GM23248 (cell line): Measurements from ENCODE around the gene CFAP47. TPM values are rescaled to one million over a fixed set of nuclear protein-coding genes. Genes with fewer than 3 reads are reported as not detected.
"Not testable (repeated sequence)": the region's sequence is repeated elsewhere in the genome, so short reads cannot be mapped to it uniquely, and the experiment has no call there.

Experiments
- DNase-seq: peaks from one replicate; pipeline ENCODE4 v3.0.0-alpha.2; 2015
- H2AFZ ChIP-seq: fragments of 200-600 bp; sonication (generic); 2 replicates; pipeline ENCODE4 v1.6.1; 2016; ENCODE audit warnings: antibody characterized with exemption
- H3F3A ChIP-seq: fragments of 200-600 bp; sonication (generic); 2 replicates; pipeline ENCODE4 v1.6.1; 2016; ENCODE audit warnings: mild to moderate bottlenecking, antibody characterized with exemption, mixed run types; ENCODE audit not compliant: insufficient read depth
- H3K27ac ChIP-seq: fragments of 200-600 bp; sonication (generic); 2 replicates; pipeline ENCODE4 v1.5.1; 2016; ENCODE audit warnings: mild to moderate bottlenecking
- H3K27me3 ChIP-seq: fragments of 200-600 bp; sonication (generic); replicated peaks from 2 replicates; pipeline ENCODE4 v1.6.1; 2016; ENCODE audit warnings: mild to moderate bottlenecking; ENCODE audit not compliant: insufficient read depth
- H3K36me3 ChIP-seq: fragments of 200-600 bp; sonication (generic); 2 replicates; pipeline ENCODE4 v1.6.1; 2016; ENCODE audit warnings: low read depth, mild to moderate bottlenecking
- H3K4me1 ChIP-seq: fragments of 200-600 bp; sonication (generic); 2 replicates; pipeline ENCODE4 v1.6.1; 2016; ENCODE audit warnings: mild to moderate bottlenecking; ENCODE audit not compliant: insufficient read depth
- H3K4me2 ChIP-seq: fragments of 200-600 bp; sonication (generic); one replicate; pipeline ENCODE4 v1.6.1; 2016; ENCODE audit warnings: mild to moderate bottlenecking; ENCODE audit not compliant: unreplicated experiment
- H3K4me3 ChIP-seq: fragments of 200-600 bp; sonication (generic); 2 replicates; pipeline ENCODE4 v1.5.1; 2016; ENCODE audit warnings: mild to moderate bottlenecking
- H3K79me2 ChIP-seq: fragments of 200-600 bp; sonication (generic); 2 replicates; pipeline ENCODE4 v1.6.1; 2016; ENCODE audit warnings: mild to moderate bottlenecking; ENCODE audit not compliant: insufficient read depth
- H3K9ac ChIP-seq: fragments of 200-600 bp; sonication (generic); 2 replicates; pipeline ENCODE4 v1.6.1; 2016; ENCODE audit warnings: mild to moderate bottlenecking
- H3K9me2 ChIP-seq: fragments of 200-600 bp; sonication (generic); 2 replicates; pipeline ENCODE4 v1.6.1; 2016; ENCODE audit warnings: mixed run types, mild to moderate bottlenecking, moderate library complexity; ENCODE audit not compliant: insufficient read depth
- H3K9me3 ChIP-seq: fragments of 200-600 bp; sonication (generic); one replicate; pipeline ENCODE4 v1.6.1; 2017; ENCODE audit warnings: low read depth
- H4K20me1 ChIP-seq: fragments of 200-600 bp; sonication (generic); 2 replicates; pipeline ENCODE4 v1.6.0; 2016; ENCODE audit not compliant: insufficient read depth
- EZH2 ChIP-seq: fragments of 200-600 bp; sonication (generic); IDR thresholded peaks from 2 replicates; pipeline ENCODE4 v1.6.1; 2018; ENCODE audit warnings: antibody characterized with exemption, mild to moderate bottlenecking; ENCODE audit not compliant: insufficient read depth, poor library complexity, severe bottlenecking
- EZH2phosphoT487 ChIP-seq: fragments of 200-600 bp; sonication (generic); IDR thresholded peaks from 2 replicates; pipeline ENCODE4 v1.6.1; 2018; ENCODE audit warnings: antibody characterized with exemption, moderate library complexity, mild to moderate bottlenecking, low read depth; ENCODE audit not compliant: insufficient read depth
- WGBS, 2 experiments: methylation state at CpG; one replicate each; pipeline ENCODE4 v1.1.6; 2015 to 2017; ENCODE audit warnings: low lambda C conversion rate in 2 of 2, low coverage in 1 of 2; ENCODE audit errors: missing lambda C conversion rate in 2 of 2; 5-methylcytosine and 5-hydroxymethylcytosine counted together
- in situ Hi-C: fragments of 300-500 bp; cut with MboI; formaldehyde crosslinking; loops from 2 replicates; pipeline ENCODE4 v1.15.0; 2020
- polyA plus RNA-seq: library from polyadenylated mRNA; unstranded; fragments of >200 nt; fragmentation: Nextera tagmentation; extraction: Ambion mirVana; gene quantifications from 2 replicates; pipeline ENCODE4 v1.2.1, GENCODE V29; 2016
- total RNA-seq: library from RNA; depleted of rRNA; stranded (reverse); fragments of >200 nt; shearing (Covaris generic); gene quantifications from 2 replicates; pipeline ENCODE4 v1.2.3, GENCODE V29; 2014; rRNA removed

Gene CFAP47
- total RNA-seq = not detected in 2 replicates
- polyA plus RNA-seq = not detected in 2 replicates

GRCh38 chrX:35919536-35920309 lies at the start of gene CFAP47:
CFAP47 (plus strand) TSS chrX:35919734; CDS start chrX:35919800, 66 bp downstream.
- WGBS, 2 experiments = 1 to 4% methylated on average over 27 to 36 of the region's 38 CpGs
- Histone ChIP-seq H3K9ac (no peak within 1 kb of the TSS), H3K9me3 (no peaks in the 10 kb centered on the region), H4K20me1 (no peaks in the 10 kb centered on the region), H2AFZ (no peak within 1 kb of the TSS), H3K4me1 (no peaks in the 10 kb centered on the region), H3F3A (peaks cover 5% of the 10 kb centered on the region; the same call in 1 of the 2 replicates), H3K4me3 (no peak within 1 kb of the TSS), H3K79me2 (no peaks in the 10 kb centered on the region), H3K9me2 (no peaks in the 10 kb centered on the region), H3K27me3 (no peaks in the 10 kb centered on the region), H3K4me2 (no peak within 1 kb of the TSS), H3K36me3 (no peaks in the 10 kb centered on the region), H3K27ac (no peak within 1 kb of the TSS)
- no peak for TF ChIP-seq EZH2phosphoT487
- TF ChIP-seq EZH2 = no peak
- in situ Hi-C loops = no loop called here
- no peak for DNase-seq

DNA sequence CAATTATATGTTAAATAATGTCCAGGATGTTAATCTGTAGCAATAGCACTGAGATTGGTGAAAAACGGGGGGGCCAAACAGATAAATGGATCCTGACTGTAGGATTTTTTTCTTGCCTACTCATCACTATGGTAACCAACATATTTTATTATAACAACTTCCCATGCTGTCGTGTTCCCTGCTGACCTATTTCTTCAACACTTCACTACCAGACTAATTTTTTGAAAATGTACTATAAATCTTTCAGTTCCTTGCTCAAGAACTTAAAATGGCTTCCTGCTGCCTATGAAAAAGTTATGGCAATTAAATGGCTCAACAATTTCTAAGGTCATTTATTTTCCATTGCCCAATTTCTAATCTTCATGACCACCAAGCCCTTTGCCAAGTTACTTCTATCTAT lies 38.9 kb upstream of the CFAP47 start:
- WGBS, 2 experiments = 7 to 15% methylated on average over 2 of the region's 2 CpGs
- H4K20me1 ChIP-seq = no peaks in the 10 kb centered on the region
- H3K4me2 ChIP-seq = no peak overlapping the region
- in situ Hi-C loops = no loop called here
- H3K27me3 ChIP-seq = no peaks in the 10 kb centered on the region
- H3K9ac ChIP-seq = no peak overlapping the region
- no peaks in the 10 kb centered on the region for H3K4me1 ChIP-seq
- no peaks in the 10 kb centered on the region for H3K79me2 ChIP-seq
- H3K9me3 ChIP-seq = no peaks in the 10 kb centered on the region
- DNase-seq = no peak
- TF ChIP-seq EZH2phosphoT487 (no peak), EZH2 (no peak)
- H3F3A ChIP-seq = no peaks in the 10 kb centered on the region
- no peak overlapping the region for H3K27ac ChIP-seq
- H3K36me3 ChIP-seq = no peaks in the 10 kb centered on the region
- H3K4me3 ChIP-seq = no peak overlapping the region
- H2AFZ ChIP-seq = no peak overlapping the region
- no peaks in the 10 kb centered on the region for H3K9me2 ChIP-seq

- Histone ChIP-seq H3K27ac (no peak overlapping the region), H3K4me3 (no peak overlapping the region), H3K27me3 (no peaks in the 10 kb centered on the region), H3K9ac (no peak overlapping the region), H4K20me1 (no peaks in the 10 kb centered on the region), H3K79me2 (no peaks in the 10 kb centered on the region), H3K4me1 (no peaks in the 10 kb centered on the region), H3K9me3 (no peaks in the 10 kb centered on the region), H3K36me3 (no peaks in the 10 kb centered on the region), H3K9me2 (no peaks in the 10 kb centered on the region), H3K4me2 (no peak overlapping the region), H2AFZ (no peak overlapping the region), H3F3A (no peaks in the 10 kb centered on the region)
- in situ Hi-C loops = no loop called here
- TF ChIP-seq EZH2 = no peak
- TF ChIP-seq EZH2phosphoT487 = no peak
- DNase-seq = no peak
Measured at GRCh38 chrX:35886135-35886534, 33.4 kb upstream of the CFAP47 start.

GRCh38 chrX:35890699-35891098 lies 28.8 kb upstream of the CFAP47 start:
- no peaks in the 10 kb centered on the region for H4K20me1 ChIP-seq
- H3K4me2 ChIP-seq = no peak overlapping the region
- WGBS, 2 experiments = 29 to 42% methylated on average over 9 of the region's 9 CpGs
- no peak overlapping the region for H3K4me3 ChIP-seq
- H3K79me2 ChIP-seq = no peaks in the 10 kb centered on the region
- no peaks in the 10 kb centered on the region for H3K9me2 ChIP-seq
- H3K9me3 ChIP-seq = no peaks in the 10 kb centered on the region
- no peak overlapping the region for H3K27ac ChIP-seq
- in situ Hi-C loops = no loop called here
- no peaks in the 10 kb centered on the region for H3K4me1 ChIP-seq
- no peak for TF ChIP-seq EZH2
- no peak for TF ChIP-seq EZH2phosphoT487
- H2AFZ ChIP-seq = no peak overlapping the region
- no peaks in the 10 kb centered on the region for H3F3A ChIP-seq
- peak; percentile 42 for DNase-seq
- no peaks in the 10 kb centered on the region for H3K27me3 ChIP-seq
- no peaks in the 10 kb centered on the region for H3K36me3 ChIP-seq
- H3K9ac ChIP-seq = no peak overlapping the region

GRCh38 chrX:35986816-35987215 lies 67.3 kb downstream of the CFAP47 start:
- DNase-seq, in situ Hi-C loops: not testable (repeated sequence)
- 33 to 34% methylated on average over 5 of the region's 6 CpGs for WGBS, 2 experiments

More at GRCh38 chrX:35986816-35987215, 67.3 kb downstream of the CFAP47 start:
- not testable (repeated sequence) for H3K36me3 ChIP-seq, H3K9me2 ChIP-seq, H3K27ac ChIP-seq, H4K20me1 ChIP-seq, H3K4me2 ChIP-seq, H3F3A ChIP-seq, H3K9me3 ChIP-seq, H3K79me2 ChIP-seq, H3K27me3 ChIP-seq, H3K9ac ChIP-seq, H3K4me1 ChIP-seq, H3K4me3 ChIP-seq, H2AFZ ChIP-seq
